ENCODE measurements around the gene ATP8A2.

ATP8A2 gene

DNA sequence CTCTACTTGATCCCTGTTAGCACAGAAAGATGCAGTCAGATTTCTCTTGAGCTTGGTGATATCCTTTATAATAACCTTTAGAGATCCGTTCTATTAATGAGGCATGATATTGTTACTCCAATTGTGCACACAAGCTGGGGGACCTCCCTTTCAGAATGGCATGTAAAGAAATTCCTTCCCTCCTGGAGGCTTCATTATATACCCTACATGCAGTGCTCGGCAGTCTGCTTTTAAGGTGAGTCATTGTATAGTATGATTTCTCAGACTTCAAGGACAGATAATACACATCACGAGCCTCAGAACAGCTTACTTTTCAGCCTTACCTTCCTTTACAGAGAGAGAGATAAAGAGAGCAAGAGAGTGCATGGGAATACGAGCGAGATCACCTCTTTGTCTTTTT, 261.3 kb downstream of the ATP8A2 start:
- DNase-seq, result peak; percentile 38

DNA sequence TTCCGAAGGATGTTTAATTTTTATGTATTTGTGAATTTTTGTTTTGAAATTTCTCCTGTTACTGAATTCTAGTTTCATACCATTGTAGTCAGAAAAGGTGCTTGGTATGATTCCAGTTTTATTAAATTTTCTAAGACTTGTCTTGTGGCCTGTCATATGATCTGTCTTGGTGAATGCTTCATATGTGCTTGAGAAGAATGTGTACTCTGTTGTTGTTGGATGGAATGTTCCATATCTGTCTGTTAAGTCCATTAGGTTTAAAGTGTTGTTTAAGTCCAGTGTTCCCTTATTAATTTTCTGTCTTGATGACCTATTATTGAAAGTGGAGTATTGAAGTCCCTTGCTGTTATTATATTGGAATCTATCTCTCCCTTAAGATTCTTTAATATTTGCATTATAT, 273.9 kb downstream of the ATP8A2 start:
- no peak for DNase-seq

DNA sequence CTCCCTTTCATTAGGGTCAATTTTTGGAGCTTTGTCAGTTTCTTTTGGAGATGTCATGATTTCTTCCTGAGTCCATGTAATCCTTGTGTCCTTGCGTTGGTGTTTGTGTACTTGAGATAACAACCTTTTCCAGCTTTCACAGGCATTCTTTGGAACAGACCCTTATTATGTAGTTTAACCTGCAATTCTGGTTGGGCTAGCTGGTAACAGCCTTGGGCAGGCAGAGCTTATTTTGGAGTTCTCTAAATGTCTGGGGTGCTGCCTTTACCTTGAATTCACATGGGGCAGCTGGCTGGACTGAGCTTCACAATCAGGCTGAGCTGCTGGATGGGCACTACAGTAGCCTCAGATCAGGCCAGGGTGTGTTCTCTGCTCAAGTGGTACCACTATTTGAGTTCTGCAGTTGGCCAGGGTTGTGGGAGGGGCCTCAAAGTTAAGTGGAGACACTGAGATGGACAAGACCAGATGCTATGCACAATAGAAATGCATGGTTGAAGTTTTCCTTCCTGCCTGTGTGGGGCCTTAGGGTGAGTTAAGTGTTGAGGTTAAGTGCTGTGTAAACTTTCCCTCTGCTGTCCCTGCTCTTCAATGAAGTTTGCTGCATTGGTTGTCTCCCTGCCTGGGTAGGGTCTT, 277.3 kb downstream of the ATP8A2 start:
- DNase-seq, result no peak

DNA sequence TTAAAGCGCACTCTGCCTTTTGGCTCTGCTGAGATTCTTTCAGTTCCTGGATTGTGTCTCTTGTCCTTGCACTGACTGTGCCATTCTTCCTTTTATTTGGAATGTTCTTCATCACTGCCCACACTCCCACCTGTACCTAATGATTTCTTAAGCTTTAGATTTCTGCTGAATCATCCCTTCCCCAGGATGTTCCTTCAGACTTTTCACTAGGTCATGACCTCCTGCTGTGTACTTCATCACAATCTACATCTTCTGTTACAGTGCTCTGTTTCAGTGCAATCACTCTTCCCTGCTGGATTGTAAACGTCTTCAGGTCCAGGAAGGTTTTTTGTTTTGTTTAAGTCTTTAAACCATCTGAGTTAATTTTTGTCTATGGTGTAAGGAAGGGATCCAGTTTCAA, 281.0 kb downstream of the ATP8A2 start:
- no peak for DNase-seq

- DNase-seq, result no peak
These were observed 282.5 kb downstream of the ATP8A2 start for GRCh38 chr13:25654322-25654721.

GRCh38 chr13:25657157-25657556, 285.4 kb downstream of the ATP8A2 start:
- DNase-seq, result no peak

DNA sequence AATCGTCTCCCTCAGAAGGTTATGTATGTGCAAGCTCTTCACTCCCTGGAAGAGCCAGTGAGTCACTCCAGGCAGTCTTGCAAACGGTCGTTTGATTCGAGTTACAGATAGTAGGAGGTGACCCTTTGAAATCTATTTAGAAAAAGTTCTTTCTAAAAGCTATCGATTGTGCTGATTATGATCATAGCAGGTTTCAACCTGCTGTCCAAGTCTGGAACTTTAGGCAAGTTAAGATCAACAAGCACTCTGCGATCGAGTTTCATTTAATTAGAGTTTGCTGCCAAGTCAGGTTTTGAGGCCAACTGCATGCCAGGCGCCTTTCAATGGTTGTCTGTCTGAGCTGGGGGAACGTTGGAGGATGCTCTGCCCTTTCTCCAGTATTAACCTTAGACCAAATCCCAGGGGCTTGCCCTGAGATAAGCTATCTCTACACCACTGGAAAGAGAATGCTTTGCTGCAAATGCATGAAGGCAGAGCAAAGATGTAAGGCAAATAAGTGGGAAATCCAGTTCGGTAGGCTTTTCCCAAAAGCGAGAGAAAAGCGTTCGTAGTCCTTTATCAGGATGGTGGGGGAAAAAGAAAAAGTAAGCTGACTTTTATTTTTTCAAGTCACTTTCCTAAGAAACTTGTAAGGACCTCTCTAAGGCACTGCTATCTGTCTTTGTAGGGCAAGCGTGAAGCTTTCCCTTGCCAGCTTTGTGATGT, 287.5 kb downstream of the ATP8A2 start:
- DNase-seq, result no peak

DNA sequence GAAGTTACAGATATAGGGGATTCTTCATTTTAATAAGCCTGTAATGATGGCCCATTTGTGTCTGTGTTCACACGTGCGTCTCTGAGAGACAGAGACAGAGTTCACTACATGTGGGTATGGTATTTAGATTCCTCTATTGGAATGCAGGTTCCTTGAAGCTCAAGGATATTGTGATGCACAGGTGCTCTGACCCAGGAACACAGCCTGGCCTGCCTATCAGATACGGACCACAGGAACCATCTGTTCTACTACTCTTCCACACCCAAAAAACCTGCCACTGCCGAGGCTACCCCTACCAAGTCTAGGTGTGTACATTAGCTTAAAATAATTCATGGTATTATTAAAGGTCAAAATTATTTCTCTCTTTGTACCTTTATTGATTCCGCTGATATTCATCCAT, 289.2 kb downstream of the ATP8A2 start:
- DNase-seq, result no peak

- no peak for DNase-seq
These were observed 290.7 kb downstream of the ATP8A2 start for GRCh38 chr13:25662516-25662915.

DNA sequence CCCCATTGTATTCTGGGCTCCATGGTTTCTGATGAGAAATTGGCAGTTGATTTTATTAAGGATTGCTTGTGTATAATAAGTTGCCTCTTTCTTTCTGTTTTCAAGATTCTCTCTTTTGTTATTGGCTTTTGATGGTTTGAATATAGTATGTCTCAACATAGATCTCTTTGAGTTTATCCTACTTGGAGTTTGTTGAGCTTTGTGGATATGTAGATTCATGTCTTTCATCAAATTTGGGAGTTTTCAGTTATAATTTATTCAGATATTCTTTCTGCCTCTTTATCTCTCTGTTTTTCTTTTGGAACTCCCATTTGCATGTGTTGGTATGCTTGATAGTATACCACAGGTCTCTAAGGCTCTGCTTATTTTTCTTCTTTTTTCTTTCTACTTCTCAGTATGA, 296.6 kb downstream of the ATP8A2 start:
- no peak for DNase-seq

GRCh38 chr13:25673711-25674110, 301.9 kb downstream of the ATP8A2 start:
- DNase-seq, result no peak

DNA sequence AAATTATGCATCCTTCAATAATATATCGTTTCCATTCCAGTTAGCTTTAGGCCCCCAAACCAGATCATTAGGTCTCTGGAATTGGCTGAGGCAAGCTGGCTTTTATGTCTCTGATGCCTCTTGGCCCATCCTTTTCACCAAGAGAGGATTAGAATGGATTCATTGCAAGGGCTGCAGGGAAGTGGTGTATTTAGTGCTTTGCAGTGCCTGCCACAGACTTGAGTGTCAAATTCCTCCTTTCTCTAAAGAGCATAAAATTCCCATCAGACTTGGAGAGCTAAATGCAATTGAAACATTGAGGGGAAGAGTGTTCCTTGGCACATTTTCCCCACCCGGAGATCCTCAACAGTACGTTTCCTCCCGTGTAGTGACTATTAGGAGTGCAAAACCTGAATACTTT, 302.6 kb downstream of the ATP8A2 start:
- DNase-seq, result no peak

DNA sequence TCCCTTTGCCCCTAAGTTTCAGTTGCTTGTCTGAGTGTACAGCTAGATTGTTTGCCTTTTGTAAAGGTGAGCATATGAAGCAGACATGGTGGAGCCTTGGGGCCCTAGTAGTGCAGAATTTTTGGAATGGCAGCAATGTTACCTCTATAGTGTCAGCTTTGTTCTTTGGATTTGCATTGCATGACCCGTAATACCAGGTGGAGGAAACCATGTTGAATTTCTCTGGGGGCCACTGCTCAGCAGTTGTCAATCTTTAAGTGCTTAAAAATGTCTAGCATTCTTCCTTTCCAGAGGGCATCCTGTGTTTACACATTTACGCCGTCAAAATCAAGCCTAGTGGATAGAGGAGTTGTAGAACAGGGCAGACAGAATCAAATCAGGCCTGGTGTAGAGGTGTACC, 303.3 kb downstream of the ATP8A2 start:
- no peak for DNase-seq

GRCh38 chr13:25677956-25678355, 306.2 kb downstream of the ATP8A2 start:
- no peak for DNase-seq

- no peak for DNase-seq
These were observed 306.6 kb downstream of the ATP8A2 start for GRCh38 chr13:25678398-25678797.

GRCh38 chr13:25679159-25679558, 307.4 kb downstream of the ATP8A2 start:
- DNase-seq, result no peak

- no peak for DNase-seq
These were observed 308.2 kb downstream of the ATP8A2 start for GRCh38 chr13:25679936-25680335.

GRCh38 chr13:25682276-25682675, 310.5 kb downstream of the ATP8A2 start:
- DNase-seq, result no peak

DNA sequence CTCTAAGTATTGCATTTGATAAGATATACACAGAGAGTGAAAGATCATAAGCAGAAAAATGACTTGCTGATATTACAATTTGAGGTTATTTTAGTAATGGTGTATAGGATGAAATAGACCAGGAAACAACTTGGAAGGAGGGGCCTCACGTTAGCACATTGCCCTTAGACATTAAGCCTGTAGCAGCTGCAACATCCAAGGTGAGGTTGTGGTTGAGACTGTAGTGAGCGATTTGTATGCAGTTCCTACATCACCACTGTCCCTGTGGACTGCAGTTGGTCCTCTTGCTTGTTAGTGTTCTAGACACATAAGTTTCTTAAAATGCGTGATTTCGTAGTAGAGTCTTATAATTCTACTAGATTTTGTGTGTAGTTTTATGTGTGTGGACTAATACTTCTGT, 311.3 kb downstream of the ATP8A2 start:
- no peak for DNase-seq

DNA sequence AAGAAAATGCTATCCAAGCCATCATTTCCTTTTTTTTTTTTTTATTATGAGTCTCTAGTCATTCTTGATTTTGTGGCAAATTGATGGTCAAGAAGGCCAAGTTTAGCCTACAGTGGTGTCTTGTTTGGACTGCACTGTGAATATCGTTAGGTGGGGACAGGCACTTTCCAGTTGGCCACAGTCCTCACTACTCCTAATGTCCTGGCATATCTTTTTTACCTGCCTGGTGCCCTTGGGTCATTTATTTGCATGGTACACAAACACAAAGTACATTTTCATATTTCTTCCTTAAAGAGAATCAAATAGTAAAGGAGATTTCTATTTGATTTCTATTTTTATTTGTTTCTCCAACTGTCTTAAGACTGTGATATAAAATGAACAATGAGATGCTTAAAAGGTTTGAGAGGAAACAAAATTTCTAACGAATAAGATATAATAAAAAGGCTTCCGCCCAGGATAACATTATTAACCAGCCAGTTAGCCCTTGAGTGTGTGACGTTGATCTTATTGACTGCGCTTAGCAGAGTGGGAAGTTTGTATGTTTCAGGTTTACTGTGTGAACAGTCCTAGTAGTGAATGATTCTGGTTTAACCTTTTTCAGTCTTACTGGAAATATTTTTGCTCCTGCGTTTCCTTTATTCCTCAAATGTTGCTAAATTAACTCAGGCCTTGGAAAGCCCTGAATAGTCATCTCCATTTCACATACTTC, 312.0 kb downstream of the ATP8A2 start:
- DNase-seq, result no peak

- no peak for DNase-seq
These were observed 312.7 kb downstream of the ATP8A2 start for GRCh38 chr13:25684491-25684890.

GRCh38 chr13:25686831-25687470, 315.2 kb downstream of the ATP8A2 start:
- DNase-seq, result no peak

DNA sequence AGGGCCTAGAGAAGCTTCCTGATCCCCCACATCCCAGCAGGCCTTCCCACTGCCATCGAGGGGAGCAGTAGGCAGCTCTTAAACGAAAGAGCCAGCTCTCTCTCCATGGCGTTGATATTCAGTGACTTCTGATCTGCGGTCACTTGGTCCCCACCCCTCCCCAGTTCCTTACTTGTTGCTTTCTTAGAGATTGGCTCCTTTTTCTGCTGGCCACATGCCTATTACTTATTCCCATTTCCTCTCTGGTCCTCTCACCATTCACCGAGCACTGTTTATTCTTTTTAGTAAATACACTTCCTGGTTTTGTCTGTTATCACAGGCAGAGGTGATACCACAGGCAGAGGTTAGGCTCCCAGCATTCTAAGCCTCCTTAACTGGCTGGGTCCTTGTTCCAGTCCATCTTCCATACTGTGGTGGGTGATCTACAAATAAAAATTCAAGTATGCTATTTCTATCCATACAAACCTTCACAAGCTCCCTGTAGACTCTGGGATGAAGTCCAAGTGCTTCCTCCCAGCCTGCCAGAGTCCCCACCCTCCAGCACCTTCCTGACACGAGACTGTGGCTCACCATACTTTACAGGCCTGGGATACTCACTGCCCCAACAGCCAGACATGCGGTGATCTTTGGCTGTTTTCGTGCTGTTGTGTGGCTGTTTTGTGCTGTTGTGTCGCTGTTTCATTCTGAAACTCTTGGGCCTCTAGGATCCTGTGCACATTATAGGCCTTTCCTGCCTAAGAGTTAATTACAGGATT, 315.9 kb downstream of the ATP8A2 start:
- no peak for DNase-seq
